CD4-positive, alpha-beta T cell treated with Interleukin-17A for 4 hours (primary cell): Measurements from ENCODE around the gene KCNK3.
"Not testable (repeated sequence)": the region's sequence is repeated elsewhere in the genome, so short reads cannot be mapped to it uniquely, and the experiment has no call there.

Source experiments
- DNase-seq: peaks from one replicate; pipeline ENCODE4 v3.0.0-alpha.2; 2020; ENCODE audit warnings: mixed read lengths

KCNK3 gene

GRCh38 chr2:26759845-26760244 is 67.3 kb downstream of the KCNK3 start:
- no peak for DNase-seq

- not testable (repeated sequence) for DNase-seq
These were observed 68.5 kb downstream of the KCNK3 start for GRCh38 chr2:26760991-26761390.

GRCh38 chr2:26763019-26763418 is 70.5 kb downstream of the KCNK3 start:
- DNase-seq = no peak

GRCh38 chr2:26764078-26764887 is 71.8 kb downstream of the KCNK3 start, which contains the start of gene SLC35F6:
Gene SLC35F6 (plus strand): TSS chr2:26764284. CDS start chr2:26764350, 66 bp downstream.
- DNase-seq = peak; percentile 89

- DNase-seq = no peak
These were observed 72.4 kb downstream of the KCNK3 start for GRCh38 chr2:26764906-26765305.

GRCh38 chr2:26765475-26766200 is 73.1 kb downstream of the KCNK3 start:
- DNase-seq = no peak

- DNase-seq = no peak
These were observed 74.6 kb downstream of the KCNK3 start for GRCh38 chr2:26767129-26767528.

GRCh38 chr2:26767894-26768487 is 75.5 kb downstream of the KCNK3 start:
- DNase-seq = no peak

- no peak for DNase-seq
These were observed 76.2 kb downstream of the KCNK3 start for GRCh38 chr2:26768759-26769088.

GRCh38 chr2:26769089-26769761 is 76.7 kb downstream of the KCNK3 start:
- peak; percentile 19 for DNase-seq

GRCh38 chr2:26770986-26771586 is 78.6 kb downstream of the KCNK3 start:
- peak; percentile 30 for DNase-seq

GRCh38 chr2:26772064-26773001 is 79.8 kb downstream of the KCNK3 start:
- peak; percentile 57 for DNase-seq

- DNase-seq = no peak
These were observed 83.8 kb downstream of the KCNK3 start for GRCh38 chr2:26776195-26776800.

GRCh38 chr2:26778098-26778497 is 85.6 kb downstream of the KCNK3 start:
- no peak for DNase-seq

GRCh38 chr2:26778507-26778906 is 86.0 kb downstream of the KCNK3 start:
- DNase-seq = no peak

- DNase-seq = no peak
These were observed 87.8 kb downstream of the KCNK3 start for GRCh38 chr2:26780203-26780760.
